ENCODE measurements around the gene MAD1L1.

DNA sequence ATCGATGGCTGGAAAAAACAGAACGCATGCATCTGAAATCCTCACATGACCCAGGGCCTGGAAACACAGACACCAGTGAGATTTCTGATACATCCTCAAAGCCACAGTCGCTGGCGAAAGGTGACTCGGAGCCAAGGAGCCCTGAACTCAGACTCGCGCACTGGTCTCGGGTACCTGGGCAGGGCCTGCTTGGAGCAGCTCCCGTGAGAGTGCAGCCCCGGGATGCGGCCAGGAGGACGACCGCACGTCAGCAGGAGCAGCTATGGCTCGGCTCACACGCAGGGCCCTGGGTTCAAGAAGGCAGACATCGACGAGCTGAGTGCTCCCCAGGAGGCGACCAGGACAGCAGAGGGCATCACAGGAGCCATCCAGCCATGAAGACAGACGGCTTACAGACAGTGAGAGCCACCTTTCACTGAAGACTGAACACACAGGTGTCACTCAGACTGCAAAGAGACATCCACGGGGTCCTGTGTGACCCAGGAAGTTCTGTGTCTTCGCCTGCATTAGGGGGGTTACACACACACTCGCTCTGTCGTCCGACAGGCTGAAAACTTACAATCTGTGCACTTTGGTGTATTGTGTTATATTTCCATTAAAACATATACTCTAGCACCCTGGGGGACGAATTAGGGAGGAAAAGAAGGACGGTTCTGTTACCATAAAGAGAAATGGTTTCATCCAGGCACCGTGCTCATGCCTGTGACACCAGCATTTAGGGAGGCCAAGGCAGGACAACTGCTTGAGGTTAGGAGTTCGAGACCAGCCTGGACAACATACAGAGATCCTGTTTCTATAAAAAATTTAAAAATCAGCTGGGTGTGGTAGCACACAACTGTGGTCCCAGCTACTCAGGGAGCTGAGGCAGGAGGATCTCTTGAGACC is 227.7 kb downstream of the MAD1L1 start:
- TF ChIP-seq, protein P1, sequence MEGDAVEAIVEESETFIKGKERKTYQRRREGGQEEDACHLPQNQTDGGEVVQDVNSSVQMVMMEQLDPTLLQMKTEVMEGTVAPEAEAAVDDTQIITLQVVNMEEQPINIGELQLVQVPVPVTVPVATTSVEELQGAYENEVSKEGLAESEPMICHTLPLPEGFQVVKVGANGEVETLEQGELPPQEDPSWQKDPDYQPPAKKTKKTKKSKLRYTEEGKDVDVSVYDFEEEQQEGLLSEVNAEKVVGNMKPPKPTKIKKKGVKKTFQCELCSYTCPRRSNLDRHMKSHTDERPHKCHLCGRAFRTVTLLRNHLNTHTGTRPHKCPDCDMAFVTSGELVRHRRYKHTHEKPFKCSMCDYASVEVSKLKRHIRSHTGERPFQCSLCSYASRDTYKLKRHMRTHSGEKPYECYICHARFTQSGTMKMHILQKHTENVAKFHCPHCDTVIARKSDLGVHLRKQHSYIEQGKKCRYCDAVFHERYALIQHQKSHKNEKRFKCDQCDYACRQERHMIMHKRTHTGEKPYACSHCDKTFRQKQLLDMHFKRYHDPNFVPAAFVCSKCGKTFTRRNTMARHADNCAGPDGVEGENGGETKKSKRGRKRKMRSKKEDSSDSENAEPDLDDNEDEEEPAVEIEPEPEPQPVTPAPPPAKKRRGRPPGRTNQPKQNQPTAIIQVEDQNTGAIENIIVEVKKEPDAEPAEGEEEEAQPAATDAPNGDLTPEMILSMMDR (IDR thresholded peaks at IDR 0.05 in 8 of 11, conservative IDR thresholded peaks at IDR 0.05 in 3 of 11), result no peak
- no peak for TF ChIP-seq POLR2A (IDR thresholded peaks at IDR 0.05)
